ENCODE data around the gene F2R.

The F2R gene

GRCh38 chr5:76705574-76705973 is 10.4 kb upstream of the F2R start:
- Histone ChIP-seq H3K4me3 (ENCODE audit: low read depth, low read length) (no peak overlapping the region), H3K36me3 (peaks cover 18% of the 10 kb centered on the region), H3K27me3 (ENCODE audit: insufficient read depth, low read depth, severe bottlenecking) (no peaks in the 10 kb centered on the region), H3K27ac (no peak overlapping the region), H3K9me3 (ENCODE audit: severe bottlenecking) (no peaks in the 10 kb centered on the region)
- DNase-seq, result no peak
- TF ChIP-seq CTCF (IDR thresholded peaks at IDR 0.05; ENCODE audit: low read depth, low read length), result no peak

- no peak for TF ChIP-seq CTCF (IDR thresholded peaks at IDR 0.05; ENCODE audit: low read depth, low read length)
- no peak overlapping the region for H3K4me3 ChIP-seq (ENCODE audit: low read depth, low read length)
- no peak overlapping the region for H3K27ac ChIP-seq
- no peak for DNase-seq
- H3K9me3 ChIP-seq (ENCODE audit: severe bottlenecking), result no peaks in the 10 kb centered on the region
- H3K36me3 ChIP-seq, result no peaks in the 10 kb centered on the region
- H3K27me3 ChIP-seq (ENCODE audit: insufficient read depth, low read depth, severe bottlenecking), result no peaks in the 10 kb centered on the region
Measured at GRCh38 chr5:76709762-76710161, 6.2 kb upstream of the F2R start.

GRCh38 chr5:76710991-76711390 is 4.9 kb upstream of the F2R start:
- no peak for TF ChIP-seq CTCF (IDR thresholded peaks at IDR 0.05; ENCODE audit: low read depth, low read length)
- DNase-seq, result no peak
- Histone ChIP-seq H3K9me3 (ENCODE audit: severe bottlenecking) (no peaks in the 10 kb centered on the region), H3K27me3 (ENCODE audit: insufficient read depth, low read depth, severe bottlenecking) (peaks cover 2% of the 10 kb centered on the region), H3K36me3 (no peaks in the 10 kb centered on the region), H3K4me3 (ENCODE audit: low read depth, low read length) (no peak overlapping the region), H3K27ac (no peak overlapping the region)

- Histone ChIP-seq H3K9me3 (ENCODE audit: severe bottlenecking) (no peaks in the 10 kb centered on the region), H3K36me3 (no peaks in the 10 kb centered on the region), H3K4me3 (ENCODE audit: low read depth, low read length) (peak overlapping the region; percentile 85), H3K27ac (no peak overlapping the region), H3K27me3 (ENCODE audit: insufficient read depth, low read depth, severe bottlenecking) (peaks cover 2% of the 10 kb centered on the region)
- TF ChIP-seq CTCF (IDR thresholded peaks at IDR 0.05; ENCODE audit: low read depth, low read length), result no peak
- no peak for DNase-seq
Measured at GRCh38 chr5:76714751-76715485, 1.0 kb upstream of the F2R start.

GRCh38 chr5:76715486-76715735 is 515 bp upstream of the F2R start:
- Histone ChIP-seq H3K27ac (no peak overlapping the region), H3K27me3 (ENCODE audit: insufficient read depth, low read depth, severe bottlenecking) (peaks cover 2% of the 10 kb centered on the region), H3K36me3 (no peaks in the 10 kb centered on the region), H3K9me3 (ENCODE audit: severe bottlenecking) (no peaks in the 10 kb centered on the region), H3K4me3 (ENCODE audit: low read depth, low read length) (peak overlapping the region; percentile 85)
- no peak for TF ChIP-seq CTCF (IDR thresholded peaks at IDR 0.05; ENCODE audit: low read depth, low read length)
- DNase-seq, result no peak
